K562 (cell line): ENCODE measurements around the gene RHOA. TPM values are rescaled to one million over a fixed set of nuclear protein-coding genes. Genes with fewer than 3 reads are reported as not detected.

ENCODE experiments used
- ATAC-seq: fragments of 200-7000 bp; cut with Tn5 transposase; 3 replicates; pipeline ENCODE4 v1.9.1; 2020; ENCODE audit warnings: moderate library complexity
- BruUV-seq: library from RNA; stranded (reverse); fragments of 400-500 nt; replicated peaks from 2 replicates; lab custom pipeline; 2021; lab: Mats Ljungman, UMichigan
- CTCF ChIA-PET: fragments of 300-600 bp; formaldehyde crosslinking; extraction: SDS; loops from one replicate; lab custom pipeline; 2021; ENCODE audit warnings: low intra/inter-chr PET ratio; lab: Yijun Ruan, JAX
- POLR2A ChIA-PET: fragments of 300-600, 350-650 bp; sonication (Branson Sonifier 250); formaldehyde crosslinking; extraction: SDS; loops from one replicate; lab custom pipeline; 2021; ENCODE audit warnings: antibody characterized with exemption, inconsistent platforms; lab: Yijun Ruan, JAX
- DNase-seq, 4 experiments: peaks; one replicate each; pipeline versions ENCODE4 v3.0.0 to v3.0.0-alpha.2; 2011 to 2018; ENCODE audit warnings: low spot score in 3 of 4, mixed read lengths in 3 of 4; ENCODE audit errors: extremely low read depth in 1 of 4
- FAIRE-seq: peaks from 2 replicates; lab custom pipeline; 2011; peaks lifted over from hg19 to GRCh38; lab: Jason Lieb, UNC
- H2AFZ ChIP-seq: 2 replicates; pipeline ENCODE4 v1.6.0; 2011; ENCODE audit warnings: low read depth, low read length, control low read depth, inconsistent platforms
- H3K27ac ChIP-seq: fragments of 200-600 bp; 3 replicates; pipeline ENCODE4 v1.8.0; 2011; ENCODE audit warnings: low read depth, mild to moderate bottlenecking, control low read depth, inconsistent platforms, low read length, moderate library complexity, mixed read lengths; ENCODE audit errors: extremely low read depth
- H3K27me3 ChIP-seq, 2 experiments: fragments of 300-600 bp in 1 of 2; 2 replicates in 1 of 2; 3 replicates in 1 of 2; pipeline versions ENCODE4 v1.6.0 to v1.8.0; 2011; ENCODE audit warnings: inconsistent platforms in 2 of 2, low read length in 2 of 2, mild to moderate bottlenecking in 1 of 2, mixed read lengths in 1 of 2, moderate library complexity in 1 of 2; ENCODE audit not compliant: control insufficient read depth in 2 of 2, insufficient read depth in 2 of 2
- H3K36me3 ChIP-seq: fragments of 300-600 bp; 3 replicates; pipeline ENCODE4 v1.8.0; 2011; ENCODE audit warnings: mild to moderate bottlenecking, low read length, inconsistent platforms; ENCODE audit not compliant: control insufficient read depth, insufficient read depth
- H3K4me1 ChIP-seq, 2 experiments: fragments of 200-600 bp in 1 of 2; replicated peaks in 1 of 2; 2 replicates in 1 of 2; 3 replicates in 1 of 2; pipeline versions ENCODE4 v1.5.1 to v1.8.0; 2011; ENCODE audit warnings: inconsistent platforms in 2 of 2, low read length in 2 of 2, mild to moderate bottlenecking in 1 of 2, mixed read lengths in 1 of 2, moderate library complexity in 1 of 2; ENCODE audit not compliant: control insufficient read depth in 2 of 2, insufficient read depth in 2 of 2
- H3K4me2 ChIP-seq: 2 replicates; pipeline ENCODE4 v1.6.1; 2011; ENCODE audit warnings: low read length, control low read depth, inconsistent platforms, mixed read lengths; ENCODE audit not compliant: insufficient read depth
- H3K4me3 ChIP-seq: fragments of 200-600 bp; sonication (generic), shearing (Covaris generic); 2 replicates; pipeline ENCODE4 v1.5.1; 2016; ENCODE audit warnings: control low read depth, inconsistent platforms
- H3K79me2 ChIP-seq: fragments of 200-600 bp; 3 replicates; pipeline ENCODE4 v1.8.0; 2011; ENCODE audit warnings: low read length, inconsistent platforms; ENCODE audit not compliant: control insufficient read depth, insufficient read depth
- H3K9ac ChIP-seq, 2 experiments: 2 replicates each; pipeline versions ENCODE4 v1.6.0 to v1.6.1; 2011; ENCODE audit warnings: low read depth in 2 of 2, low read length in 2 of 2, control low read depth in 1 of 2, inconsistent platforms in 1 of 2, mild to moderate bottlenecking in 1 of 2, mixed read lengths in 1 of 2; ENCODE audit not compliant: insufficient read depth in 1 of 2
- H3K9me1 ChIP-seq: one replicate; pipeline ENCODE4 v1.6.0; 2011; ENCODE audit warnings: inconsistent platforms, mild to moderate bottlenecking, low read length, moderate library complexity; ENCODE audit not compliant: control insufficient read depth, insufficient read depth
- H3K9me3 ChIP-seq: replicated peaks from 2 replicates; pipeline ENCODE4 v1.5.1; 2011; ENCODE audit warnings: low read depth, low read length, inconsistent platforms; ENCODE audit not compliant: control insufficient read depth, insufficient read depth
- H4K20me1 ChIP-seq: replicated peaks from 2 replicates; pipeline ENCODE4 v1.6.1; 2011; ENCODE audit warnings: low read length, inconsistent platforms, mixed read lengths; ENCODE audit not compliant: control insufficient read depth, insufficient read depth
- FOXO4 ChIP-seq: fragments of 450-650 bp; formaldehyde crosslinking; IDR thresholded peaks from 2 replicates; pipeline ENCODE4 v1.4.0; 2020; ENCODE audit warnings: mild to moderate bottlenecking, moderate library complexity
- HDAC6 ChIP-seq: IDR thresholded peaks from 2 replicates; pipeline ENCODE4 v1.6.1; 2012; ENCODE audit warnings: low read depth, mild to moderate bottlenecking, control low read depth, inconsistent platforms, low read length, moderate library complexity
- RBM25 ChIP-seq: fragments of 200-400 bp; formaldehyde crosslinking; IDR thresholded peaks from 2 replicates; pipeline ENCODE4 v1.6.1; 2018; ENCODE audit warnings: low read length, low read depth, moderate library complexity; ENCODE audit not compliant: severe bottlenecking
- RNF2 ChIP-seq: sonication (generic); IDR thresholded peaks from 2 replicates; pipeline ENCODE4 v1.6.1; 2016
- SAFB ChIP-seq: fragments of 200-400 bp; formaldehyde crosslinking; IDR thresholded peaks from 2 replicates; pipeline ENCODE4 v1.6.1; 2017; ENCODE audit warnings: low read depth, low read length, borderline replicate concordance
- SMARCA5 ChIP-seq: fragments of 450-650 bp; IDR thresholded peaks from 2 replicates; pipeline ENCODE4 v1.6.1; 2016
- ZEB2 ChIP-seq: fragments of 450-650 bp; IDR thresholded peaks from 2 replicates; pipeline ENCODE4 v1.6.1; 2016
- ZMIZ1 ChIP-seq, 2 experiments: fragments of 150-350 bp in 1 of 2; IDR thresholded peaks; 2 replicates each; pipeline ENCODE4 v1.6.1; 2012 to 2016; ENCODE audit warnings: low read depth in 2 of 2, low read length in 2 of 2, mild to moderate bottlenecking in 1 of 2, moderate library complexity in 1 of 2
- ZNF239 ChIP-seq: fragments of 250-450 bp; sonication (Bioruptor Pico); IDR thresholded peaks from 2 replicates; pipeline ENCODE4 v1.4.0; 2020; ENCODE audit warnings: mild to moderate bottlenecking
- ZNF695 ChIP-seq: fragments of 450-650 bp; formaldehyde crosslinking; IDR thresholded peaks from 2 replicates; pipeline ENCODE4 v1.4.0; 2020; ENCODE audit warnings: mild to moderate bottlenecking, moderate library complexity
- WGBS: fragments of 100-300 bp; shearing (Covaris generic); methylation state at CpG from one replicate; pipeline ENCODE4 v1.1.6; 2016; ENCODE audit warnings: low coverage, mixed read lengths; ENCODE audit not compliant: insufficient coverage; ENCODE audit errors: missing lambda C conversion rate; 5-methylcytosine and 5-hydroxymethylcytosine counted together
- in situ Hi-C: fragments of 300-500 bp; cut with MboI; formaldehyde crosslinking; loops from 4 replicates; pipeline ENCODE4 v1.15.0; 2018; ENCODE audit warnings: inconsistent platforms, mixed read lengths
- intact Hi-C: fragments of 100-400 bp; cut with micrococcal nuclease; formaldehyde crosslinking; loops from 2 replicates; pipeline ENCODE4 v1.14.2; 2022
- polyA plus RNA-seq, 8 experiments: library from polyadenylated mRNA; depleted of rRNA in 4 of 8; stranded (reverse) in 5 of 8; unstranded in 3 of 8; fragments of >200 nt; fragmentation: Nextera tagmentation in 2 of 8; fragmentation: Illumina TruSeq in 1 of 8; extraction: Ambion mirVana in 2 of 8; extraction: Trizol in 1 of 8; gene quantifications; 2 replicates each; pipeline versions ENCODE4 v1.2.1 to v1.2.3, GENCODE V29; 2011 to 2014; ENCODE audit warnings: inconsistent platforms in 1 of 8, missing spikeins in 1 of 8
- total RNA-seq, 7 experiments: library from RNA; depleted of rRNA in 6 of 7; stranded (reverse); fragments of >200 nt in 6 of 7; fragmentation: Illumina TruSeq in 2 of 7; extraction: Trizol in 2 of 7; gene quantifications; 2 replicates each; pipeline versions ENCODE4 v1.2.1 to v1.2.3, GENCODE V29; 2011 to 2021; ENCODE audit warnings: low replicate concordance in 1 of 7
- TF ChIP-seq, protein P1 (sequence below): IDR thresholded peaks from 3 replicates; pipeline ENCODE4 v1.6.1; 2011; ENCODE audit warnings: borderline replicate concordance, mild to moderate bottlenecking; ENCODE audit not compliant: insufficient read length, insufficient read depth

The RHOA gene
- total and polyA plus RNA-seq, 9 of the 15 experiments (the other 6 are each of a cell fraction or from before 2014, with no cell fraction given) = 136 to 540 (median 236) TPM

DNA sequence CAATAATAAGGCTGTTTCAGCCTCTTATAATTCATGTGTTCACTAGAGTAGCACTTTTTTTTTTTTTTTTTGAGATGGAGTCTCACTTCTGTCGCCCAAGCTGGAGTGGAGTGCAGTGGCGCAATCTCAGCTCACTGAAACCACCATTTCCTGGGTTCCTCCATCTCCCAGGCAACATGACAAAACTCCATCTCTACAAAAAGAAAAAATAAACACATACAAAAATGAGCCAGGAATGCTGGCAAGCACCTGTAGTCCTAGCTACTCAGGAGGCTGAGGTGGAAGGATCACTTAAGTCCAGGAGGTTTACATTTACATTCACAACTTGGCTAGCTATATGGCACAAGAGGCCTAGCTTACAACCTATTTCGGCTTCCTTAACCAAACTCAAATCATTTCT, 78.7 kb downstream of the RHOA start:
- Histone ChIP-seq H4K20me1 (no peaks in the 10 kb centered on the region), H2AFZ (no peak overlapping the region), H3K9me3 (no peaks in the 10 kb centered on the region), H3K36me3 (peaks cover 62% of the 10 kb centered on the region), H3K4me1 (no peaks in the 10 kb centered on the region), H3K4me2 (no peak overlapping the region), H3K9me1 (no peaks in the 10 kb centered on the region), H3K4me3 (no peak overlapping the region), H3K27me3 (no peaks in the 10 kb centered on the region), H3K9ac (no peak overlapping the region), H3K79me2 (peaks cover 15% of the 10 kb centered on the region), H3K27ac (no peak overlapping the region)
- CTCF ChIA-PET = no interaction called here
- no peak for DNase-seq
- intact Hi-C loops = no loop called here
- BruUV-seq = no TSS peak
- 100% methylated on average over 1 of the region's 3 CpGs for WGBS
- FAIRE-seq = no peak
- no peak for TF ChIP-seq SAFB
- TF ChIP-seq ZNF695 (CRISPR knock-in tag) = no peak
- in situ Hi-C loops = no loop called here
- POLR2A ChIA-PET = interaction anchor here (1.0 kb wide), 1 partner anchor 54 kb away, joined by 3 read pairs; no protein-coding TSS in a partner anchor
- ATAC-seq = no peak

- no peaks in the 10 kb centered on the region for H3K79me2 ChIP-seq
- no peak overlapping the region for H3K4me3 ChIP-seq
- no peak overlapping the region for H3K4me2 ChIP-seq
- H3K9me3 ChIP-seq = no peaks in the 10 kb centered on the region
- peaks cover 70% of the 10 kb centered on the region for H3K36me3 ChIP-seq
- POLR2A ChIA-PET = no interaction called here
- no peaks in the 10 kb centered on the region for H3K9me1 ChIP-seq
- no peak for ATAC-seq
- 91% methylated on average over 4 of the region's 4 CpGs for WGBS
- in situ Hi-C loops = no loop called here
- no peaks in the 10 kb centered on the region for H3K4me1 ChIP-seq
- no peaks in the 10 kb centered on the region for H3K27me3 ChIP-seq
- FAIRE-seq = no peak
- no peak overlapping the region for H3K9ac ChIP-seq
- no peak for DNase-seq
- no peak overlapping the region for H2AFZ ChIP-seq
- no TSS peak for BruUV-seq
- intact Hi-C loops = no loop called here
- no peaks in the 10 kb centered on the region for H4K20me1 ChIP-seq
- no peak overlapping the region for H3K27ac ChIP-seq
- CTCF ChIA-PET = no interaction called here
- TF ChIP-seq RBM25 = no peak
- TF ChIP-seq RNF2 = no peak
- TF ChIP-seq FOXO4 (CRISPR knock-in tag) = no peak
- no peak for TF ChIP-seq HDAC6
- TF ChIP-seq ZMIZ1 (IDR thresholded peaks at IDR 0.05; ENCODE audit: low read depth in 2 of 2, low read length in 2 of 2) = no peak
- TF ChIP-seq ZEB2 = no peak
- no peak for TF ChIP-seq SMARCA5
- no peak for TF ChIP-seq ZNF239
- TF ChIP-seq, protein P1, sequence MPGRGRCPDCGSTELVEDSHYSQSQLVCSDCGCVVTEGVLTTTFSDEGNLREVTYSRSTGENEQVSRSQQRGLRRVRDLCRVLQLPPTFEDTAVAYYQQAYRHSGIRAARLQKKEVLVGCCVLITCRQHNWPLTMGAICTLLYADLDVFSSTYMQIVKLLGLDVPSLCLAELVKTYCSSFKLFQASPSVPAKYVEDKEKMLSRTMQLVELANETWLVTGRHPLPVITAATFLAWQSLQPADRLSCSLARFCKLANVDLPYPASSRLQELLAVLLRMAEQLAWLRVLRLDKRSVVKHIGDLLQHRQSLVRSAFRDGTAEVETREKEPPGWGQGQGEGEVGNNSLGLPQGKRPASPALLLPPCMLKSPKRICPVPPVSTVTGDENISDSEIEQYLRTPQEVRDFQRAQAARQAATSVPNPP = no peak
Measured at GRCh38 chr3:49329186-49329585, 82.6 kb downstream of the RHOA start.
